H1 (cell line): ENCODE measurements around the gene TMEM144. TPM values are rescaled to one million over a fixed set of nuclear protein-coding genes. Genes with fewer than 3 reads are reported as not detected.

Experiments
- CTCF ChIA-PET: fragments of 300-600 bp; sonication (Branson Sonifier 250); formaldehyde crosslinking; loops from one replicate; lab custom pipeline; 2021; ENCODE audit not compliant: partially characterized antibody; lab: Charles Lee
- POLR2A ChIA-PET: fragments of 300-600 bp; sonication (Branson Sonifier 250); formaldehyde crosslinking; loops from one replicate; lab custom pipeline; 2021; ENCODE audit warnings: inconsistent platforms; ENCODE audit not compliant: partially characterized antibody; lab: Charles Lee
- DNase-seq, 2 experiments: peaks; one replicate each; pipeline versions ENCODE4 v3.0.0 to v3.0.0-alpha.2; 2010 to 2022; ENCODE audit warnings: low spot score in 2 of 2, low read depth in 1 of 2, mixed read lengths in 1 of 2
- FAIRE-seq: peaks from 2 replicates; lab custom pipeline; 2011; peaks lifted over from hg19 to GRCh38; lab: Jason Lieb, UNC
- H2AFZ ChIP-seq: 2 replicates; pipeline ENCODE4 v1.8.1; 2012; ENCODE audit warnings: low read length, inconsistent platforms
- H2AK5ac ChIP-seq: 2 replicates; pipeline ENCODE4 v1.6.1; 2013; ENCODE audit warnings: low read depth, low read length
- H2BK120ac ChIP-seq: replicated peaks from 2 replicates; pipeline ENCODE3; 2013; ENCODE audit warnings: low read depth, low read length, inconsistent platforms
- H2BK12ac ChIP-seq: 2 replicates; pipeline ENCODE4 v1.6.1; 2013; ENCODE audit warnings: low read depth, low read length
- H2BK15ac ChIP-seq: 2 replicates; pipeline ENCODE4 v1.6.1; 2013; ENCODE audit warnings: low read length
- H2BK20ac ChIP-seq: 2 replicates; pipeline ENCODE4 v1.6.1; 2013; ENCODE audit warnings: low read length
- H2BK5ac ChIP-seq: 2 replicates; pipeline ENCODE4 v1.6.1; 2013; ENCODE audit warnings: low read depth, low read length
- H3K14ac ChIP-seq: 2 replicates; pipeline ENCODE4 v1.6.1; 2013; ENCODE audit warnings: inconsistent platforms; ENCODE audit not compliant: insufficient read length
- H3K18ac ChIP-seq: 2 replicates; pipeline ENCODE4 v1.6.1; 2013; ENCODE audit warnings: low read length; ENCODE audit errors: extremely low read depth
- H3K23ac ChIP-seq: 2 replicates; pipeline ENCODE4 v1.6.1; 2013; ENCODE audit warnings: inconsistent platforms; ENCODE audit not compliant: insufficient read length
- H3K23me2 ChIP-seq: 2 replicates; pipeline ENCODE4 v1.6.1; 2013; ENCODE audit warnings: low read depth, low read length
- H3K27ac ChIP-seq: 2 replicates; pipeline ENCODE4 v1.6.1; 2011; ENCODE audit warnings: low read depth, low read length, inconsistent platforms
- H3K27me3 ChIP-seq, 4 experiments: replicated peaks in 1 of 4; 1 replicate in 1 of 4; 2 replicates in 3 of 4; pipeline versions ENCODE4 v1.6.1 to v1.8.1; 2011 to 2013; ENCODE audit warnings: low read length in 3 of 4, mild to moderate bottlenecking in 3 of 4, inconsistent platforms in 2 of 4, mixed read lengths in 2 of 4, moderate library complexity in 1 of 4; ENCODE audit not compliant: control insufficient read depth in 3 of 4, insufficient read depth in 3 of 4; ENCODE audit errors: extremely low read depth in 1 of 4
- H3K36me3 ChIP-seq, 4 experiments: 2 replicates each; pipeline versions ENCODE4 v1.6.1 to v1.8.1; 2011 to 2013; ENCODE audit warnings: mild to moderate bottlenecking in 4 of 4, low read length in 3 of 4, moderate library complexity in 2 of 4, control low read depth in 1 of 4, inconsistent platforms in 1 of 4; ENCODE audit not compliant: insufficient read depth in 4 of 4, control insufficient read depth in 2 of 4
- H3K4ac ChIP-seq: replicated peaks from 2 replicates; pipeline ENCODE3; 2013; ENCODE audit warnings: low read length, low read depth, mixed read lengths, inconsistent platforms; ENCODE audit not compliant: insufficient read length
- H3K4me1 ChIP-seq, 4 experiments: replicated peaks in 1 of 4; 1 replicate in 1 of 4; 2 replicates in 3 of 4; pipeline versions ENCODE4 v1.6.1 to v1.8.1; 2011 to 2013; ENCODE audit warnings: low read length in 3 of 4, inconsistent platforms in 2 of 4, mixed read lengths in 1 of 4; ENCODE audit not compliant: insufficient read depth in 4 of 4, control insufficient read depth in 3 of 4
- H3K4me2 ChIP-seq, 2 experiments: 2 replicates each; pipeline versions ENCODE4 v1.6.1 to v1.8.1; 2011 to 2013; ENCODE audit warnings: low read depth in 2 of 2, low read length in 2 of 2, control low read depth in 1 of 2, inconsistent platforms in 1 of 2, mild to moderate bottlenecking in 1 of 2; ENCODE audit not compliant: insufficient read depth in 1 of 2
- H3K4me3 ChIP-seq, 4 experiments: fragments of 200-600, 300-600 bp in 1 of 4; sonication (generic), shearing (Covaris generic), sonication (Bioruptor Twin) in 1 of 4; 2 replicates each; pipeline versions ENCODE4 v1.5.1 to v1.8.1; 2011 to 2016; ENCODE audit warnings: low read length in 4 of 4, low read depth in 3 of 4, control low read depth in 2 of 4, inconsistent platforms in 2 of 4, mild to moderate bottlenecking in 2 of 4, mixed read lengths in 1 of 4, moderate library complexity in 1 of 4; ENCODE audit not compliant: insufficient read depth in 2 of 4; ENCODE audit errors: extremely low read depth in 1 of 4
- H3K56ac ChIP-seq: replicated peaks from 2 replicates; pipeline ENCODE3; 2013; ENCODE audit warnings: low read depth, mild to moderate bottlenecking, mixed read lengths, low read length, inconsistent platforms; ENCODE audit not compliant: insufficient read length
- H3K79me1 ChIP-seq: 2 replicates; pipeline ENCODE4 v1.6.1; 2013; ENCODE audit warnings: low read depth, low read length, control low read depth
- H3K79me2 ChIP-seq, 2 experiments: 2 replicates each; pipeline versions ENCODE4 v1.6.1 to v1.8.1; 2012 to 2013; ENCODE audit warnings: low read length in 2 of 2, mild to moderate bottlenecking in 2 of 2, inconsistent platforms in 1 of 2; ENCODE audit not compliant: insufficient read depth in 2 of 2, control insufficient read depth in 1 of 2
- H3K9ac ChIP-seq, 4 experiments: replicated peaks in 1 of 4; 1 replicate in 1 of 4; 2 replicates in 3 of 4; pipeline versions ENCODE4 v1.6.1 to v1.8.1; 2011 to 2013; ENCODE audit warnings: low read depth in 3 of 4, low read length in 3 of 4, control low read depth in 2 of 4, mild to moderate bottlenecking in 2 of 4, moderate library complexity in 2 of 4, inconsistent platforms in 1 of 4; ENCODE audit errors: extremely low read depth in 1 of 4
- H3K9me3 ChIP-seq, 2 experiments: 2 replicates each; pipeline versions ENCODE4 v1.6.1 to v1.8.1; 2012 to 2013; ENCODE audit warnings: mild to moderate bottlenecking in 2 of 2, moderate library complexity in 2 of 2, control low read depth in 1 of 2, inconsistent platforms in 1 of 2, low read depth in 1 of 2, low read length in 1 of 2, mixed read lengths in 1 of 2; ENCODE audit not compliant: insufficient read depth in 2 of 2
- H4K20me1 ChIP-seq, 2 experiments: replicated peaks in 1 of 2; 2 replicates each; pipeline versions ENCODE3 to v1.8.1; 2011 to 2013; ENCODE audit warnings: inconsistent platforms in 2 of 2, low read length in 2 of 2, mild to moderate bottlenecking in 1 of 2; ENCODE audit not compliant: insufficient read depth in 2 of 2, control insufficient read depth in 1 of 2
- H4K5ac ChIP-seq: 2 replicates; pipeline ENCODE4 v1.6.1; 2013; ENCODE audit warnings: low read length, low read depth, mixed read lengths, inconsistent platforms; ENCODE audit not compliant: insufficient read length
- H4K8ac ChIP-seq: 2 replicates; pipeline ENCODE4 v1.8.0; 2013; ENCODE audit warnings: mild to moderate bottlenecking, moderate library complexity, low read length, inconsistent platforms; ENCODE audit not compliant: insufficient read depth; ENCODE audit errors: extremely low read depth
- H4K91ac ChIP-seq: replicated peaks from 2 replicates; pipeline ENCODE3; 2013; ENCODE audit warnings: low read length, mixed read lengths, inconsistent platforms; ENCODE audit not compliant: insufficient read length
- CTBP2 ChIP-seq: IDR thresholded peaks from 2 replicates; pipeline ENCODE4 v1.7.0; 2011; ENCODE audit warnings: borderline replicate concordance, mild to moderate bottlenecking, moderate library complexity, mixed read lengths, low read length; ENCODE audit not compliant: insufficient read depth, insufficient read length
- SP4 ChIP-seq: IDR thresholded peaks from 2 replicates; pipeline ENCODE4 v1.6.1; 2012; ENCODE audit warnings: low read length, inconsistent platforms
- SRF ChIP-seq: IDR thresholded peaks from 2 replicates; pipeline ENCODE4 v1.6.1; 2011; ENCODE audit warnings: mild to moderate bottlenecking, low read depth, low read length, moderate library complexity
- TAF7 ChIP-seq: optimal IDR thresholded peaks from 2 replicates; pipeline ENCODE3; 2011; ENCODE audit warnings: low read depth, mild to moderate bottlenecking, inconsistent platforms, low read length, moderate library complexity, borderline replicate concordance
- TEAD4 ChIP-seq: IDR thresholded peaks from 2 replicates; pipeline ENCODE4 v1.6.1; 2012; ENCODE audit warnings: low read depth, low read length, inconsistent platforms, mixed read lengths
- WGBS, 2 experiments: shearing (Covaris generic) in 1 of 2; methylation state at CpG; one replicate each; pipeline versions ENCODE4 v1.1.6 to v1.1.7; 2013 to 2015; ENCODE audit warnings: low lambda C conversion rate in 2 of 2, mixed read lengths in 2 of 2, inconsistent platforms in 1 of 2, low coverage in 1 of 2, missing lambda C conversion rate in 1 of 2; ENCODE audit not compliant: insufficient replicate concordance in 2 of 2, insufficient coverage in 1 of 2, insufficient read length in 1 of 2; ENCODE audit errors: extremely low coverage in 1 of 2, missing lambda C conversion rate in 1 of 2; 5-methylcytosine and 5-hydroxymethylcytosine counted together
- polyA plus RNA-seq, 7 experiments: library from polyadenylated mRNA; depleted of rRNA in 3 of 7; stranded (reverse) in 5 of 7; unstranded in 2 of 7; fragments of >200 nt in 5 of 7; fragments of 200-250 nt in 2 of 7; gene quantifications; 1 replicate in 5 of 7; 2 replicates in 1 of 7; 4 replicates in 1 of 7; pipeline versions ENCODE4 v1.2.1 to v1.2.3, GENCODE V29; 2011 to 2013; ENCODE audit warnings: missing spikeins in 2 of 7, mixed read lengths in 2 of 7
- total RNA-seq: library from RNA; stranded (reverse); fragmentation: NEBNext Ultra II Directional; extraction: Animal tissue kit (Norgen Biotek cat#: 25700); gene quantifications from 2 replicates; pipeline ENCODE4 v1.2.1, GENCODE V29; 2021
- TF ChIP-seq, protein P1 (sequence below): IDR thresholded peaks from 2 replicates; pipeline ENCODE4 v1.6.1; 2012; ENCODE audit warnings: low read length, inconsistent platforms

Gene TMEM144
- total and polyA plus RNA-seq, 2 of the 8 experiments (the other 6 are each of a cell fraction or from before 2014, with no cell fraction given): 1.9 to 2.6 TPM

DNA sequence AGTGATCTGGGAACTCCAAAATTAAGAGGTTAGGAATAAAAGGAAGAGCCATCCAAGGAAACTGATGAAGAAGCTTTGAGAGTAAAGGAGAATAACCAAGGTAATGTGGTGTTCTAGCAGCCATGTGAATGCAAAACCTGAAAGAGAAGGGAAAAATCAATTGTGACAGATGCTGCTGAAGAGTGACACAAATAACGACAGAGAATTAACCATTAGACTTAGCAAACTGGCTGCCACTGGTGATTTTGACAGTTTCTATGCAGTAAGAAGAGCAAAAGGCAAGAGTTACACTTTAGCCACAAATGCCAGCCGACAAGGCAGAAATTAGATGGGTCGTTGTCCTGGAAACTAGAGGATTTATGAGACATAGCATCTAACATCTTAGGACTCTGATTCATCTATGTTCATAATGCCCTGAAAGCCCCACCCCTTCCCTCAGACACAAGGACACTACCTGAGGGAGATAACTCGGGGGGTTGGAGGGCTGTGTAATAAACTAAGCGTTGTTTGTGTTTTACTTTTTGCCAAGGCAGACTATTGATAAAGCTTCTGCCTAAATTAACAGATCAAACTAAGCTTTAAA is 13.0 kb upstream of the TMEM144 start:
- H3K9me3 ChIP-seq: no peaks in the 10 kb centered on the region
- H2BK12ac ChIP-seq: no peak overlapping the region
- no peak overlapping the region for H3K9ac ChIP-seq
- no peak overlapping the region for H2BK20ac ChIP-seq
- no peaks in the 10 kb centered on the region for H3K36me3 ChIP-seq
- H2AFZ ChIP-seq: no peak overlapping the region
- H3K79me2 ChIP-seq: no peaks in the 10 kb centered on the region
- no peak overlapping the region for H3K23ac ChIP-seq
- H3K27me3 ChIP-seq: no peaks in the 10 kb centered on the region
- 91% methylated on average over 5 of the region's 5 CpGs; no CpG with 5 or more reads in 1 of the 2 experiments for WGBS, 2 experiments
- H2AK5ac ChIP-seq: no peak overlapping the region
- no peak overlapping the region for H3K4ac ChIP-seq
- CTCF ChIA-PET: interaction anchor here (1.7 kb wide), 1 partner anchor 22 kb away, joined by 3 read pairs; no protein-coding TSS in a partner anchor
- H3K23me2 ChIP-seq: no peaks in the 10 kb centered on the region
- no peaks in the 10 kb centered on the region for H3K79me1 ChIP-seq
- no peak overlapping the region for H2BK120ac ChIP-seq
- H4K8ac ChIP-seq: no peak overlapping the region
- H2BK5ac ChIP-seq: no peak overlapping the region
- no peak overlapping the region for H3K56ac ChIP-seq
- no peaks in the 10 kb centered on the region for H4K20me1 ChIP-seq
- H2BK15ac ChIP-seq: no peak overlapping the region
- H3K4me3 ChIP-seq: no peak overlapping the region
- FAIRE-seq (no peak), DNase-seq (no peak)
- H3K27ac ChIP-seq: no peak overlapping the region
- no peaks in the 10 kb centered on the region for H3K4me1 ChIP-seq
- TF ChIP-seq CTBP2 (no peak), TEAD4 (no peak), SP4 (no peak), SRF (no peak), TAF7 (no peak)
- TF ChIP-seq, protein P1, sequence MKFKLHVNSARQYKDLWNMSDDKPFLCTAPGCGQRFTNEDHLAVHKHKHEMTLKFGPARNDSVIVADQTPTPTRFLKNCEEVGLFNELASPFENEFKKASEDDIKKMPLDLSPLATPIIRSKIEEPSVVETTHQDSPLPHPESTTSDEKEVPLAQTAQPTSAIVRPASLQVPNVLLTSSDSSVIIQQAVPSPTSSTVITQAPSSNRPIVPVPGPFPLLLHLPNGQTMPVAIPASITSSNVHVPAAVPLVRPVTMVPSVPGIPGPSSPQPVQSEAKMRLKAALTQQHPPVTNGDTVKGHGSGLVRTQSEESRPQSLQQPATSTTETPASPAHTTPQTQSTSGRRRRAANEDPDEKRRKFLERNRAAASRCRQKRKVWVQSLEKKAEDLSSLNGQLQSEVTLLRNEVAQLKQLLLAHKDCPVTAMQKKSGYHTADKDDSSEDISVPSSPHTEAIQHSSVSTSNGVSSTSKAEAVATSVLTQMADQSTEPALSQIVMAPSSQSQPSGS: no peak
- H4K5ac ChIP-seq: no peak overlapping the region
- no peak overlapping the region for H3K14ac ChIP-seq
- no peak overlapping the region for H3K18ac ChIP-seq
- H4K91ac ChIP-seq: no peak overlapping the region
- H3K4me2 ChIP-seq: no peak overlapping the region
- POLR2A ChIA-PET: no interaction called here
